Measurements from ENCODE around the gene PAPPA. TPM values are rescaled to one million over a fixed set of nuclear protein-coding genes. Genes with fewer than 3 reads are reported as not detected.

The PAPPA gene
- total RNA-seq, 2 experiments from 2014 or later, result not detected

DNA sequence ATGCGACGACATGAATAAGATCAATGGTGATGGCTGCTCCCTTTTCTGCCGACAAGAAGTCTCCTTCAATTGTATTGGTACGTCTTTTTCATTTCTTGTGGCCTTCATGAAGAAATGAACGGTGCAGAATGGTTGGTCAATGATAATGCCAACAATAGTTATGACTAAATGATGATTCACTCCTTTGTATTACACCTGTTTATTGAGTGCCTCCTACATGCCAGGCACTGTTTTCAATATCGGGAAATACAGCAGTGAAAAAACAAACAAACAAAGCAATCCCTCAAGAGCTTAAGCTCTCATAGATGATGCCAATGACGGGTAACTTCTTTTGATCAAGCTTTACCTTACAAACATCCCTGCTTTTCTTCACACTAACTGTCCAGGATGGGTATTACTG is 117.7 kb downstream of the PAPPA start:
- DNase-seq, result no peak
- no peak for ATAC-seq (ENCODE audit: low read depth)
- peaks cover 4% of the 10 kb centered on the region for H3K9me3 Mint-ChIP-seq
- no peak overlapping the region for H3K27ac Mint-ChIP-seq
- POLR2A ChIA-PET, result no interaction called here
- H3K4me3 Mint-ChIP-seq, result no peak overlapping the region
- no peaks in the 10 kb centered on the region for H3K36me3 Mint-ChIP-seq
- no peaks in the 10 kb centered on the region for H3K27me3 Mint-ChIP-seq
- no peaks in the 10 kb centered on the region for H3K4me1 Mint-ChIP-seq

DNA sequence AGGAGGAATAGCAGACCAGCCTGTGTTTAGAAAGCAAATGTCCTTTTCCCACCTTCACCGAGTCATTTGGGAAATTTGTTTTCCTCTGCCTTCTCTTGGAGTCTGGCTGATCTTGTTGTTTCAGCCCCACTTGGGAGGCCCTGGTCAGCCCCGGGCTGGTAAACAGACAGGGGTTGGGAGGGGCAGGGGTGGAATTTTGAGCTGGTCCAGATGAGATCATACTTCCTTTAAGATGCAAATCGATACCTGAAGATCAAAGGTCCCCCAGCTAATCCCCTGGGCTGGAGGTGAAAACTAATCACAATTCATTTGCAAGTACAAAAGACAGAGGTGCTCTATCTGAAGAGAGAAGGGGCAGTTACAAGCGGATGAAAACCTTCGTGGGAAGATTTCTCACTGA is 118.4 kb downstream of the PAPPA start:
- no peaks in the 10 kb centered on the region for H3K27me3 Mint-ChIP-seq
- no peaks in the 10 kb centered on the region for H3K4me1 Mint-ChIP-seq
- ATAC-seq (ENCODE audit: low read depth), result no peak
- H3K4me3 Mint-ChIP-seq, result no peak overlapping the region
- peaks cover 4% of the 10 kb centered on the region for H3K9me3 Mint-ChIP-seq
- no peak for DNase-seq
- POLR2A ChIA-PET, result no interaction called here
- no peaks in the 10 kb centered on the region for H3K36me3 Mint-ChIP-seq
- no peak overlapping the region for H3K27ac Mint-ChIP-seq

DNA sequence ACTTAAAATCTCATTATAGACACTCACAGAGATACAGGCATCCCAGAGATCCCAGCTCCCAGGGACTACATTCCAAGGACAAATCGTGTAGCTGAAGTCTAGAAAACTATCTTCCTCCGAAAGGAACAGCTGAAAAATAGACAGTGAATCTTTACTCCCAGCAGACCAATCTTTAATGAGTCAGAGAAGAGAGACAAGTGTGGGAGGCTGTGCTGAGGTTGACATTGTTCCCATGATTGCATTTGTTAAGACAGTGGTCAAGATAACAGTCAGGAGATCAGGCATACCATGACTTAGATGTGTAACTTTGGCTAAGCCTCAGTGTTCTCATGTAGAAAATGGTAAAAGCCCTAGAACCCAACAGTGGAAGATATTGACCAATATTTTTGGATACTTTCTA is 120.7 kb downstream of the PAPPA start:
- no peaks in the 10 kb centered on the region for H3K36me3 Mint-ChIP-seq
- ATAC-seq (ENCODE audit: low read depth) (no peak), DNase-seq (no peak)
- H3K9me3 Mint-ChIP-seq, result peaks cover 4% of the 10 kb centered on the region
- no peaks in the 10 kb centered on the region for H3K27me3 Mint-ChIP-seq
- POLR2A ChIA-PET, result no interaction called here
- H3K4me1 Mint-ChIP-seq, result no peaks in the 10 kb centered on the region
- no peak overlapping the region for H3K27ac Mint-ChIP-seq
- no peak overlapping the region for H3K4me3 Mint-ChIP-seq

DNA sequence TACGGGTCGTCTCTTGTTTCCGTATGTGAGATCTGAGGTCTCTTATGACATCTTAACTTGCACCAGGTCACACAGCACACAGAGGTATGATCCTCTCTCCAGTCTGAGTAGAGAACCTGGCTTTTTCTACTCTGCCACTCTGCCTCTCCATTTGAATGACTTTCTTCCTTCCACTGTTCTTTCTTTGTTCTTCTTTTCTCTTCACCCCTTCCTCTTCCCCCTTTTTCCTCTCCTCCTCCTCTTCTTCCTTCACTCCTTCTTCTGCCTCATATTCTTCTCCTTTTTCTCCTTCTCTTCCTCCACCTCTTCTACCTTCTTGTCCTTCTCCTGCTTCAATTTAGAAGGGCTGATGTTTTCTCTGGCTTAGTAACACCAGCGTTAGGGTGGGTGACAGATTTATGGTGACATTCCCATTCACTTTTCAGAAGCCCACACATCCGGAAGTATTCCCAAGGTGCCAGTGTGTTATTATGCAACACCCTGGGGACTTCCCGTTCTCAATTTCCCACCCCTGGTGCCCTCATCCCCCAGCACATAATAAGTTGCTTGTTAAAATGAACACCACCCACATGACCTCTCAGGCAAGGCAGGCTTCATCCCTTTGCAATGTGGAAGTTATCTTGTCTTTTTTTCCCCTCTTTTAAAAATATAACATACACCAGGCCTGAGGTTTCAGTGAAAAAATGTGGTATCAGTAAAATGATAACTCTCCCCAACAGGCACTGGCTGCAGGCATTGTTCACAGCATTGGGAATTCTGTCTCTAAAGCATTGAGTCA is 122.0 kb downstream of the PAPPA start:
- DNase-seq (no peak), ATAC-seq (ENCODE audit: low read depth) (no peak)
- POLR2A ChIA-PET, result no interaction called here
- H3K4me3 Mint-ChIP-seq, result no peak overlapping the region
- no peaks in the 10 kb centered on the region for H3K27me3 Mint-ChIP-seq
- H3K9me3 Mint-ChIP-seq, result peaks cover 4% of the 10 kb centered on the region
- H3K27ac Mint-ChIP-seq, result no peak overlapping the region
- H3K4me1 Mint-ChIP-seq, result no peaks in the 10 kb centered on the region
- H3K36me3 Mint-ChIP-seq, result no peaks in the 10 kb centered on the region

DNA sequence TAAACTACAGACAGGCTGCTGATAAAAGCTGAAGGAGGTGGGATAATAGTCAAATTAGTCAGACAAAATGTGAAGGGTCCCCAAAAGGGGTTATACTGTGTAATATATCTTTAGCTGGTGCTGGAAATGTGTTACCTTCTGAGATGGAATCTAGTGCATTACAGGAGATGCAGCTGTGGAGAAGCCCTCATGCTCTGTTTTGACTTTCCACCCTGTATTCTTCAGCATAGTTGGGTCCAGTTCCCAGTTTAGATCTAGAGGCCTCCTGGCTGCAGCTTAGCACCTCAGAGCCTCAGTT is 122.6 kb downstream of the PAPPA start:
- DNase-seq, result no peak
- Mint-ChIP-seq H3K4me3 (no peak overlapping the region), H3K9me3 (peaks cover 4% of the 10 kb centered on the region), H3K27me3 (no peaks in the 10 kb centered on the region), H3K4me1 (no peaks in the 10 kb centered on the region), H3K27ac (no peak overlapping the region), H3K36me3 (no peaks in the 10 kb centered on the region)
- POLR2A ChIA-PET, result no interaction called here
- no peak for ATAC-seq (ENCODE audit: low read depth)

DNA sequence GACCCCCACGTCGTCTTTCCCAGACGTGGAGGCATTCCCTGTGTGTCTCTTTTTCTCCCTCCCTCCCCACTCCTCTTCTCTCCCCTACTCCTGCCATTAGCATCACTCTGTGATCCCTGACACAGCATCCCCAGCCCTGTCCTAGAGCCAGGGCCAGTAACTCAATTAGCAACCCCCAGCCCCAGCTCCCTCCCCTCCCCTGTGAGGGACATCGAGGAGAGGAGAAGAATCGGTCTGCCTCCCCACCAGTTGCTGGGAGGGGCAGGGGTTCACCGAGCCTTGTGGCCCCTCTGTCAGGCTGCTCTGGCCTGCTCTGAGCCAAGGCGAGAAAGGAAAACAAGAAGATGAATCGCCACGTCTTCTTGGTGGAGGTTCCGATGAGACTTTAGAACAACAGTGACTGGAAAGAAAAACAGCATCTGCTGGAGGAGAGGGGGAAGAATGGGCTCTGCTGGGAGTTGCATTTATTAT is 123.1 kb downstream of the PAPPA start:
- POLR2A ChIA-PET, result no interaction called here
- Mint-ChIP-seq H3K4me1 (no peaks in the 10 kb centered on the region), H3K4me3 (no peak overlapping the region), H3K36me3 (no peaks in the 10 kb centered on the region), H3K27ac (no peak overlapping the region), H3K27me3 (no peaks in the 10 kb centered on the region), H3K9me3 (peaks cover 2% of the 10 kb centered on the region)
- no peak for DNase-seq
- ATAC-seq (ENCODE audit: low read depth), result no peak

DNA sequence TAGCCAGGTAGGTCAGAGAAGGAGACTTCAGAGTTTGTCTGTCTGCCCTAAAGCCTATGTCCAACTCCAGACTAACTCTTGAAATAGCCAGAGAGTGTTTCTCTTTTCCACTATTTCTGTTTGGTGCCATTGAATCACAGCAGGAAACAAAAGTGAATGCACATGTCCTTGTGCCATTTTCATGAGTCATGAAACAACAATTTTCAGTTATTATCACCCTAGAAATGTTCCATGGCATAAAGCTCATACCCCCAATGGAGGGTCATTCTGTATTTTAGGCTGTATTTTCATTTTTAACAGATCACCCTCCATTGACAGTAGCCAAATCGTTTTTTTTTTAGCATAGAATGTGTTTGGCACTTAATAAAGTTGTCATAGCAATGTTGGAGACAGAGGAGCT is 124.7 kb downstream of the PAPPA start:
- POLR2A ChIA-PET, result no interaction called here
- H3K36me3 Mint-ChIP-seq, result no peaks in the 10 kb centered on the region
- DNase-seq, result no peak
- ATAC-seq (ENCODE audit: low read depth), result no peak
- H3K9me3 Mint-ChIP-seq, result peaks cover 2% of the 10 kb centered on the region
- H3K4me1 Mint-ChIP-seq, result no peaks in the 10 kb centered on the region
- H3K4me3 Mint-ChIP-seq, result no peak overlapping the region
- no peak overlapping the region for H3K27ac Mint-ChIP-seq
- no peaks in the 10 kb centered on the region for H3K27me3 Mint-ChIP-seq

DNA sequence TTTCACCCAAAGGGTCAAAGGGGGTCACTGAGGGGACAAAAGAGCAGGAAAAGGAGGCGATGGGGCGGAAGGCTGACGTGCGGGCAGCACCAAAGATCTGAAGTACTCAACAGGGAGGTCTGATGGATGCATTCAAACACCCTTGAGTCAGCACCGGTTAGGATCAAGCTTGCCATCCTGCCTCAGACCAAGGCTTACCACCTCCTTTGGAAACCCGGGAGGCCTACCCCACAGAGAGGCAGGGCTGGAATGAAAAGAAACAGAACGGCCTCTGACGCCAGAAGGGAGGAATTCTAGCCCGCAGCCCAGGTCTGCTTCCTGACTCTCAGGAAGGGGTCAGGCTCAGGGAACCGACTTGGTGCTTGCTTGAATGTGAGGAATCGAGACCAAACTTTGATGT is 125.6 kb downstream of the PAPPA start:
- Mint-ChIP-seq H3K27ac (no peak overlapping the region), H3K4me1 (no peaks in the 10 kb centered on the region), H3K4me3 (no peak overlapping the region), H3K9me3 (peaks cover 2% of the 10 kb centered on the region), H3K36me3 (no peaks in the 10 kb centered on the region), H3K27me3 (no peaks in the 10 kb centered on the region)
- POLR2A ChIA-PET, result no interaction called here
- no peak for DNase-seq
- no peak for ATAC-seq (ENCODE audit: low read depth)

DNA sequence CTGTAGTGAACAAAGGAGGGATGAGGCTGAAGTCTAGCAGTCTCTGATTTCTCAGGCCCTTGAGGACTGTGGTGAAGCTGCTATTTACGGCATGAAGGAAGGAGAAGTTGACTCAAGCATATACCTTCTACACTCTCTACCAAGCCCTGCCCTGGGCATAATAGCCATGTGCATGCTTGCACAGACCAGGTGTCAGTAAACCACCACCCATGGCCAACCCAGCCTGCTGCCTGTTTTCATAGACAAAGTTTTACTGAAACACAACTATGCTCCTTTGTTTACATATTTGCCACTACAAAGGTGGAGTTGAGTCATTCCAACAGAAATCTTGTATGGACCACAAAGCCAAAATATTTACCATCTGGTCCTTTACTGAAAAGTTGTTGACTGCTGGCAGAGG is 126.9 kb downstream of the PAPPA start:
- no peak for DNase-seq
- Mint-ChIP-seq H3K4me3 (no peak overlapping the region), H3K4me1 (no peaks in the 10 kb centered on the region), H3K27ac (no peak overlapping the region), H3K9me3 (peaks cover under 1% of the 10 kb centered on the region), H3K27me3 (no peaks in the 10 kb centered on the region), H3K36me3 (no peaks in the 10 kb centered on the region)
- POLR2A ChIA-PET, result no interaction called here
- no peak for ATAC-seq (ENCODE audit: low read depth)

DNA sequence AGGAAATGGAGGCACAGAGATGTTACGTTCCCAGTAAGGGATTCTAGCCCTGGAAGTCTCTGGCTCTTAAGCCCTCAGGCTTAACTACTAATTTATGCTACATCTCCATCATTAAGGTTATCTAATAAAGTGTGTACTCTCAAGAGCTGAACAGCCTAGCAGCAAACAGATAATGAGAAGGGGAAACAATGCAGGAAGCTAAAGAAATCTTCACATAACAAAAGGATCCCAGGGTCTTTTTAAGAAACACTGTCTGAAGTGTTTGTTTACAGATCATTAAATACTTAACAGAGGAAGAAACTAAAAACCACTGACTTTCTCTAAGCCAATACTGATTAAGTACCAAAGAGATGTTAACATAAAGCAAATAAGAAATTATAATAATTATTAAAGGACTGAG is 129.0 kb downstream of the PAPPA start:
- no peak overlapping the region for H3K4me3 Mint-ChIP-seq
- no peaks in the 10 kb centered on the region for H3K36me3 Mint-ChIP-seq
- H3K27me3 Mint-ChIP-seq, result peaks cover 3% of the 10 kb centered on the region
- H3K4me1 Mint-ChIP-seq, result no peaks in the 10 kb centered on the region
- H3K9me3 Mint-ChIP-seq, result no peaks in the 10 kb centered on the region
- H3K27ac Mint-ChIP-seq, result no peak overlapping the region
- DNase-seq, result no peak
- POLR2A ChIA-PET, result no interaction called here
- ATAC-seq (ENCODE audit: low read depth), result no peak

DNA sequence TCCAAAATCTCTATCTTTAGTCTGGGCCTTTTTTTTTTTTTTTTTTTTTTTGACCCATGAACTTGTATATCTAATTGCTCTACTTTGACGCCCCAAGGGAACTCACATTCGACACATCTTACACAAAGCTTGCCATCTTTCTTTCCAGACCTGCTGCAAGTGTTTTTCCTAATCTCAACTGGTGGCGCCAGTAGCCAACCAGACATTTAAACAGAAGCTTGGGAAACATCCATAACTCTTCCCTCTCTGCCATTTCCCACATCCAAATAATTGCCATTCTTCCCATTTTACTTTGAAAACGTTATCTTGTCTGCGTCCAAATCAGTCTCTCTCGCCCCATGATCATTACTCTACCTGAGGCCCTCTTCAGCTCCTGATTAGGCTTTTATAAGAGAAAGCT is 130.9 kb downstream of the PAPPA start:
- ATAC-seq (ENCODE audit: low read depth) (no peak), DNase-seq (no peak)
- H3K4me1 Mint-ChIP-seq, result no peaks in the 10 kb centered on the region
- H3K4me3 Mint-ChIP-seq, result no peak overlapping the region
- no peaks in the 10 kb centered on the region for H3K36me3 Mint-ChIP-seq
- H3K9me3 Mint-ChIP-seq, result no peaks in the 10 kb centered on the region
- POLR2A ChIA-PET, result no interaction called here
- no peak overlapping the region for H3K27ac Mint-ChIP-seq
- peaks cover 3% of the 10 kb centered on the region for H3K27me3 Mint-ChIP-seq

DNA sequence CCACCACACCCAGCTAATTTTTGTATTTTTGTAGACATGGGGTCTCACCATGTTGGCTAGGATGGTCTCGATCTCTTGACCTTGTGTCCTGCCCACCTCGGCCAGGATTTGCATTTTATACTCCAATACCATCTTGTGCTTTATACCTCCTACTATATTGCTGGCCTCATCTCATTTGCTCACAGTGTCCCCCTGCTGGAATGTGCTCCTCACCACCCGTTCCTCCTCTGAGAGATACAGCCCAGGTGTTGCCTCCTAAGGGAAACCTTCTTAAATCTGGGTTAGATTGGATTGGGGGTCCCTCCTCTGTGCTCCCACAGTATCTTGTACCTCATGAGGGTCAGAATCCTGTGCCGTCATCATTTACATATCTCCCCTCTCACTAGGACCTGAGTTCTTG is 131.7 kb downstream of the PAPPA start:
- POLR2A ChIA-PET, result no interaction called here

DNA sequence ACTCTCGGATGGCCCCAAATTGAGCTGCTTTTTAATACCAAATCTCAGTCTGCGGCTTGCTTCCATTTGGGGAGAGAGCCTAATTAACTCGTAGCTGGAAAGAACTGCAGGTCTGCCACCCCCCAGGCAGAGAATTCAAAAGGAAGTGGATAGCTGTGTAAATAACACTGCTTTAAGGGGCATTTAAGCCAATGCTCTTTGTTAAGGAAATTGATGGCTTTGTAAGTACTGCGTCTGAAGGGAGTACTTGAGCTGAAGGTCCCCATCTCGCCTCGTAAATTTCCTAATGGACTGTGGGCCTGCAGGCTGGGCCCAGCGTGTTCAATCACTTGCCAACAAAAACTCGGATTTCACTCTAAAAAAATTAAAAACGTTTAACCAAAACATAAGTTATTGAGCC is 132.7 kb downstream of the PAPPA start:
- Mint-ChIP-seq H3K4me1 (no peaks in the 10 kb centered on the region), H3K27ac (no peak overlapping the region), H3K27me3 (peaks cover 3% of the 10 kb centered on the region), H3K4me3 (no peak overlapping the region), H3K36me3 (no peaks in the 10 kb centered on the region), H3K9me3 (no peaks in the 10 kb centered on the region)
- DNase-seq (no peak), ATAC-seq (ENCODE audit: low read depth) (no peak)
- POLR2A ChIA-PET, result no interaction called here

More for the DNA sequence above, 131.7 kb downstream of the PAPPA start:
- H3K27ac Mint-ChIP-seq, result no peak overlapping the region
- H3K4me1 Mint-ChIP-seq, result no peaks in the 10 kb centered on the region
- H3K4me3 Mint-ChIP-seq, result no peak overlapping the region
- no peaks in the 10 kb centered on the region for H3K36me3 Mint-ChIP-seq
- peaks cover 3% of the 10 kb centered on the region for H3K27me3 Mint-ChIP-seq
- ATAC-seq (ENCODE audit: low read depth), result no peak
- no peak for DNase-seq
- H3K9me3 Mint-ChIP-seq, result no peaks in the 10 kb centered on the region

DNA sequence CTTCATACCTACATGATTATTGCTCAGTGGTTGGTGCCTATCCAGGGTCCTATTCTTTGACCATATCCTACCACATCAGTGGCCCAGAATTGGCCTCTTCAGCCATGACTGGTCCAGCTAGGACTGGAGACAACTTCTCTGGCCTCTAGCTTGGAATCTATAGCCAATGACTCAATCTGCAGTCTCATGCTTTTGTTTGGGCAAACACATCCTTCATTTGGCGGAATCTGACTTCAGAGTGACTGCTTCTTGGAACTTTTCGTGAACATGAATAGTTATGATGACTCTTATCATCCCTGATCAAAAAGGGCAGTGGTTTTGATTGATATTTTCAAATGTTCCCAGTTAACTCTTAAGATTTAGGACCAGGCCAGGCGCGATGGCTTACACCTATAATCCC is 134.1 kb downstream of the PAPPA start:
- Mint-ChIP-seq H3K9me3 (no peaks in the 10 kb centered on the region), H3K27me3 (peaks cover 3% of the 10 kb centered on the region), H3K36me3 (no peaks in the 10 kb centered on the region), H3K4me3 (no peak overlapping the region), H3K4me1 (no peaks in the 10 kb centered on the region), H3K27ac (no peak overlapping the region)
- DNase-seq, result no peak
- POLR2A ChIA-PET, result no interaction called here
- no peak for ATAC-seq (ENCODE audit: low read depth)

DNA sequence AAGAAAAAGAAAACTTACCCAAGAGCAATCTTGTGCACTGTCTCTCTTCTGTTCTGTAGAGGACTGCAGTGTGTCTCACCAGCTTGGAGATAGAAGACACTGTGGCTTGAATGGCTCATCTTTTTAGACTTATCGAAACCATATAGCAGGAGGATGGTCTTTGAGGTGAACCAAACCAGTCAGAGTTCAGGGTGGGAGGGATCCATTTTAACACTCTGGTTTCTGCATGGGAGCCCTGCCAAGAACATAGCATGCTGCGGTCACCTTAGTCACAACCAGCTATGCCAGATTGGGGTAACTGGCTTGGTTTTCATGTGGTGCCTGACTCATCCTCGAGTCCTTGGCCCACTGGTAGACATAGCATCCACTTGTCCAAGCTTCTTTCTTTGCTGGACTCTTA is 135.1 kb downstream of the PAPPA start:
- no peak overlapping the region for H3K27ac Mint-ChIP-seq

More for the DNA sequence above, 135.1 kb downstream of the PAPPA start:
- POLR2A ChIA-PET, result no interaction called here
- no peak overlapping the region for H3K4me3 Mint-ChIP-seq
- ATAC-seq (ENCODE audit: low read depth) (no peak), DNase-seq (no peak)
- H3K27me3 Mint-ChIP-seq, result peaks cover 3% of the 10 kb centered on the region
- no peaks in the 10 kb centered on the region for H3K9me3 Mint-ChIP-seq
- H3K36me3 Mint-ChIP-seq, result no peaks in the 10 kb centered on the region
- no peaks in the 10 kb centered on the region for H3K4me1 Mint-ChIP-seq
